Ovary (tissue), 3 donors: ENCODE measurements around the gene MTMR11.
"Not testable (repeated sequence)": the region's sequence is repeated elsewhere in the genome, so short reads cannot be mapped to it uniquely, and the experiment has no call there.

Experiments used
- EP300 ChIP-seq: sonication (generic); formaldehyde crosslinking; IDR thresholded peaks from one replicate; pipeline ENCODE4 v1.6.1; 2017; ENCODE audit warnings: antibody characterized with exemption
- POLR2A ChIP-seq: fragments of 450-650 bp; IDR thresholded peaks from one replicate; pipeline ENCODE4 v1.6.1; 2017; ENCODE audit warnings: antibody characterized with exemption, mild to moderate bottlenecking, moderate library complexity
- TF ChIP-seq, protein P1 (sequence below), 3 donors: fragments of 450-650 bp in 2 of 3; fragments of 200-600 bp in 1 of 3; IDR thresholded peaks; one replicate each; pipeline versions ENCODE4 v1.5.1 to v1.8.0; 2016 to 2022; ENCODE audit warnings: antibody characterized with exemption in 3 of 3, mild to moderate bottlenecking in 1 of 3
- donor health status: DM: no; HTN: no; CAD: no.

- TF ChIP-seq, protein P1, sequence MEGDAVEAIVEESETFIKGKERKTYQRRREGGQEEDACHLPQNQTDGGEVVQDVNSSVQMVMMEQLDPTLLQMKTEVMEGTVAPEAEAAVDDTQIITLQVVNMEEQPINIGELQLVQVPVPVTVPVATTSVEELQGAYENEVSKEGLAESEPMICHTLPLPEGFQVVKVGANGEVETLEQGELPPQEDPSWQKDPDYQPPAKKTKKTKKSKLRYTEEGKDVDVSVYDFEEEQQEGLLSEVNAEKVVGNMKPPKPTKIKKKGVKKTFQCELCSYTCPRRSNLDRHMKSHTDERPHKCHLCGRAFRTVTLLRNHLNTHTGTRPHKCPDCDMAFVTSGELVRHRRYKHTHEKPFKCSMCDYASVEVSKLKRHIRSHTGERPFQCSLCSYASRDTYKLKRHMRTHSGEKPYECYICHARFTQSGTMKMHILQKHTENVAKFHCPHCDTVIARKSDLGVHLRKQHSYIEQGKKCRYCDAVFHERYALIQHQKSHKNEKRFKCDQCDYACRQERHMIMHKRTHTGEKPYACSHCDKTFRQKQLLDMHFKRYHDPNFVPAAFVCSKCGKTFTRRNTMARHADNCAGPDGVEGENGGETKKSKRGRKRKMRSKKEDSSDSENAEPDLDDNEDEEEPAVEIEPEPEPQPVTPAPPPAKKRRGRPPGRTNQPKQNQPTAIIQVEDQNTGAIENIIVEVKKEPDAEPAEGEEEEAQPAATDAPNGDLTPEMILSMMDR (IDR thresholded peaks at IDR 0.05): not testable (repeated sequence)
- not testable (repeated sequence) for TF ChIP-seq POLR2A, EP300
Observed at GRCh38 chr1:149886121-149886395, 50.6 kb downstream of the MTMR11 start.
